ENCODE measurements around the gene RNF180.
"Not testable (repeated sequence)": the region's sequence is repeated elsewhere in the genome, so short reads cannot be mapped to it uniquely, and the experiment has no call there.

Gene RNF180

GRCh38 chr5:64285188-64286130, 119.8 kb downstream of the RNF180 start:
- DNase-seq (ENCODE audit: low read depth in 2 of 2) = no peak

- DNase-seq (ENCODE audit: low read depth in 2 of 2) = no peak
Observed at GRCh38 chr5:64286381-64286780, 120.7 kb downstream of the RNF180 start.

- DNase-seq (ENCODE audit: low read depth in 2 of 2) = not testable (repeated sequence)
Observed at GRCh38 chr5:64288496-64288895, 122.9 kb downstream of the RNF180 start.

- DNase-seq (ENCODE audit: low read depth in 2 of 2) = no peak
Observed at GRCh38 chr5:64292611-64293215, 127.1 kb downstream of the RNF180 start.

GRCh38 chr5:64295101-64295500, 129.5 kb downstream of the RNF180 start:
- no peak for DNase-seq (ENCODE audit: low read depth in 2 of 2)

- DNase-seq (ENCODE audit: low read depth in 2 of 2) = no peak
Observed at GRCh38 chr5:64298586-64298985, 132.9 kb downstream of the RNF180 start.

- no peak for DNase-seq (ENCODE audit: low read depth in 2 of 2)
Observed at GRCh38 chr5:64299805-64300204, 134.2 kb downstream of the RNF180 start.

GRCh38 chr5:64301566-64301965, 135.9 kb downstream of the RNF180 start:
- no peak for DNase-seq (ENCODE audit: low read depth in 2 of 2)

- DNase-seq (ENCODE audit: low read depth in 2 of 2) = no peak
Observed at GRCh38 chr5:64308135-64308534, 142.5 kb downstream of the RNF180 start.

- DNase-seq (ENCODE audit: low read depth in 2 of 2) = no peak
Observed at GRCh38 chr5:64312491-64312890, 146.8 kb downstream of the RNF180 start.

GRCh38 chr5:64315778-64316177, 150.1 kb downstream of the RNF180 start:
- DNase-seq (ENCODE audit: low read depth in 2 of 2) = no peak

- no peak for DNase-seq (ENCODE audit: low read depth in 2 of 2)
Observed at GRCh38 chr5:64318175-64318574, 152.5 kb downstream of the RNF180 start.

- DNase-seq (ENCODE audit: low read depth in 2 of 2) = no peak
Observed at GRCh38 chr5:64323591-64323990, 157.9 kb downstream of the RNF180 start.

GRCh38 chr5:64330728-64331231, 165.1 kb downstream of the RNF180 start:
- no peak for DNase-seq (ENCODE audit: low read depth in 2 of 2)

GRCh38 chr5:64331597-64332277, 166.1 kb downstream of the RNF180 start:
- no peak for DNase-seq (ENCODE audit: low read depth in 2 of 2)

- no peak for DNase-seq (ENCODE audit: low read depth in 2 of 2)
Observed at GRCh38 chr5:64333886-64334285, 168.2 kb downstream of the RNF180 start.

GRCh38 chr5:64339769-64340168, 174.1 kb downstream of the RNF180 start:
- no peak for DNase-seq (ENCODE audit: low read depth in 2 of 2)

GRCh38 chr5:64340293-64340692, 174.7 kb downstream of the RNF180 start:
- DNase-seq (ENCODE audit: low read depth in 2 of 2) = no peak

- DNase-seq (ENCODE audit: low read depth in 2 of 2) = no peak
Observed at GRCh38 chr5:64341340-64341739, 175.7 kb downstream of the RNF180 start.

GRCh38 chr5:64344501-64344900, 178.9 kb downstream of the RNF180 start:
- DNase-seq (ENCODE audit: low read depth in 2 of 2) = no peak

GRCh38 chr5:64347309-64347708, 181.7 kb downstream of the RNF180 start:
- DNase-seq (ENCODE audit: low read depth in 2 of 2) = no peak

GRCh38 chr5:64364426-64364825, 198.8 kb downstream of the RNF180 start:
- no peak for DNase-seq (ENCODE audit: low read depth in 2 of 2)
